ENCODE data around the gene EDN3.

DNA sequence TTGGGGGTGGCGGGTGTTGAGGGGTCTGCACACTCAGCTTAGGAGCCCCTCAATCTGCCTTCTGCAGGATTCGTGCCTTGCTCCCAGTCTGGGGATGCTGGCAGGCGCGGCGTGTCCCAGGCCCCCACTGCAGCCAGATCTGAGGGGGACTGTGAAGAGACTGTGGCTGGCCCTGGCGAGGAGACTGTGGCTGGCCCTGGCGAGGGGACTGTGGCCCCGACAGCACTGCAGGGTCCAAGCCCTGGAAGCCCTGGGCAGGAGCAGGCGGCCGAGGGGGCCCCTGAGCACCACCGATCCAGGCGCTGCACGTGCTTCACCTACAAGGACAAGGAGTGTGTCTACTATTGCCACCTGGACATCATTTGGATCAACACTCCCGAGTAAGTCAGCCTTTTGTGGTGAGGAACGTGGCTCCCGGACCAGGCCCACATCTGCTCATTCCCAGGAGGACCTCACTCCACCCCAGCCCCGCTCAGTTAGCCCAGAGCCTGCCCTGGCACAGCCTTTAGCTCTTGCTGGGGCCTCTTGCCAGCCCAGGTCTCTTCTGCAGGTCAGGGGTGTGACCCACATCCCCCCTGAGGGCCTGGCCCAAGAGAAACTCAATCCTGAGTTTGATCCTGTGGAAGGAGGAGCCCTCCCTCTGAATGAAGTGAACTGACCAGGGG, 1.1 kb downstream of the EDN3 start:
- TF ChIP-seq POLR2AphosphoS5 (IDR thresholded peaks at IDR 0.05; ENCODE audit: low read depth, low read length) (no peak), REST (IDR thresholded peaks at IDR 0.05; ENCODE audit: insufficient read depth in 1 of 2, low read depth in 2 of 2, low read length in 2 of 2) (no peak), SIN3A (IDR thresholded peaks at IDR 0.05; ENCODE audit: borderline replicate concordance, insufficient read depth, low read length) (no peak), TAF1 (IDR thresholded peaks at IDR 0.05; ENCODE audit: borderline replicate concordance, insufficient read depth, low read length) (no peak)
